Spleen (tissue), 7 donors: ENCODE results near the gene RNF208.
A peak's percentile ranks its signal among the peaks of the same experiment; 100 is the strongest.

Experiments used
- CTCF ChIP-seq, 11 experiments: fragments of 200-600 bp in 7 of 11; fragments of 450-650 bp in 4 of 11; sonication (generic) in 4 of 11; IDR thresholded peaks in 8 of 11; conservative IDR thresholded peaks in 3 of 11; 1 replicate in 7 of 11; 2 replicates in 4 of 11; pipeline versions ENCODE4 v1.4.0 to v1.8.0; 2016 to 2021; ENCODE audit warnings: antibody characterized with exemption in 11 of 11, inconsistent platforms in 4 of 11, mild to moderate bottlenecking in 1 of 11
- POLR2A ChIP-seq, 3 donors: fragments of 450-650 bp; IDR thresholded peaks; one replicate each; pipeline ENCODE4 v1.5.1; 2017; ENCODE audit warnings: antibody characterized with exemption in 3 of 3, mild to moderate bottlenecking in 1 of 3
- POLR2AphosphoS5 ChIP-seq, 3 donors: sonication (generic); formaldehyde crosslinking; IDR thresholded peaks; one replicate each; pipeline ENCODE4 v1.5.1; 2017; ENCODE audit warnings: antibody characterized with exemption in 3 of 3
- donor health status: DM: no; HTN: no; CAD: no; lungs with moderate emphysema.
- donor health status: DM: no; HTN: no; CAD: no.
- donor health status: DM: no; HTN: no; CAD: no.

- TF ChIP-seq POLR2A (IDR thresholded peaks at IDR 0.05) (no peak), CTCF (IDR thresholded peaks at IDR 0.05 in 8 of 11, conservative IDR thresholded peaks at IDR 0.05 in 3 of 11) (no peak), POLR2AphosphoS5 (IDR thresholded peaks at IDR 0.05) (peak in 1 of 3 donors; percentile 25)
These were observed 45.9 kb upstream of the RNF208 start for GRCh38 chr9:137267933-137268355.
